ENCODE measurements around the gene PPIE. TPM values are rescaled to one million over a fixed set of nuclear protein-coding genes. Genes with fewer than 3 reads are reported as not detected.
A peak's percentile ranks its signal among the peaks of the same experiment; 100 is the strongest.

PPIE gene
- total and polyA plus RNA-seq, 3 donors from 2014 or later, result 71.5 to 109 (median 82.8) TPM

DNA sequence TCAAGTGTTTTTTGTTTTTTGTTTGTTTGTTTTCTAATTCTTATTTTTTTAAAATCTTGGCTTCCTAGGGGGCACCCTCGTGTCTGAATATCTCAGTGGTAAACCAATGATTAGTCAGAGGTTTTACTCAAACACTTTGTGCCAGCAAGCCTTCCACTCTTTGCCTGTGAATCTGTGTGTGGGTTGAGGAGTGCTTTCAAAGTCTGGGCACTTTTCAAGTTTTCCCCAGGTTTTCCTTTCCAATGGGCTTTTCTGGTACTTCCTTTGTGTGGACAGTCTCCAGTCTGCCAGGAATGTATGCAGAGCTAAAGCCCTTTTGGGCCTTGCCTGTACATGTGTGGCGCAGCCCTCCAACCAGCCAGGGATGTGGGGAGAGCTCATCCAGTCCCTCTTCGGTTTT, 9.7 kb upstream of the PPIE start:
- intact Hi-C loops (cut with DNase I; ENCODE audit: low total_unique reads), result no loop called here
- Histone ChIP-seq H3K4me1 (no peaks in the 10 kb centered on the region), H3K27ac (no peak overlapping the region), H3K27me3 (no peaks in the 10 kb centered on the region), H3K9me3 (no peaks in the 10 kb centered on the region), H3K4me3 (no peak overlapping the region), H3K36me3 (ENCODE audit: low read depth, missing control alignments) (no peaks in the 10 kb centered on the region)
- DNase-seq, result no peak
- no peak for TF ChIP-seq POLR2A (IDR thresholded peaks at IDR 0.05)
- TF ChIP-seq, protein P1, sequence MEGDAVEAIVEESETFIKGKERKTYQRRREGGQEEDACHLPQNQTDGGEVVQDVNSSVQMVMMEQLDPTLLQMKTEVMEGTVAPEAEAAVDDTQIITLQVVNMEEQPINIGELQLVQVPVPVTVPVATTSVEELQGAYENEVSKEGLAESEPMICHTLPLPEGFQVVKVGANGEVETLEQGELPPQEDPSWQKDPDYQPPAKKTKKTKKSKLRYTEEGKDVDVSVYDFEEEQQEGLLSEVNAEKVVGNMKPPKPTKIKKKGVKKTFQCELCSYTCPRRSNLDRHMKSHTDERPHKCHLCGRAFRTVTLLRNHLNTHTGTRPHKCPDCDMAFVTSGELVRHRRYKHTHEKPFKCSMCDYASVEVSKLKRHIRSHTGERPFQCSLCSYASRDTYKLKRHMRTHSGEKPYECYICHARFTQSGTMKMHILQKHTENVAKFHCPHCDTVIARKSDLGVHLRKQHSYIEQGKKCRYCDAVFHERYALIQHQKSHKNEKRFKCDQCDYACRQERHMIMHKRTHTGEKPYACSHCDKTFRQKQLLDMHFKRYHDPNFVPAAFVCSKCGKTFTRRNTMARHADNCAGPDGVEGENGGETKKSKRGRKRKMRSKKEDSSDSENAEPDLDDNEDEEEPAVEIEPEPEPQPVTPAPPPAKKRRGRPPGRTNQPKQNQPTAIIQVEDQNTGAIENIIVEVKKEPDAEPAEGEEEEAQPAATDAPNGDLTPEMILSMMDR (IDR thresholded peaks at IDR 0.05), result no peak
- 53 to 67% methylated on average over 3 of the region's 3 CpGs for WGBS, 2 donors

DNA sequence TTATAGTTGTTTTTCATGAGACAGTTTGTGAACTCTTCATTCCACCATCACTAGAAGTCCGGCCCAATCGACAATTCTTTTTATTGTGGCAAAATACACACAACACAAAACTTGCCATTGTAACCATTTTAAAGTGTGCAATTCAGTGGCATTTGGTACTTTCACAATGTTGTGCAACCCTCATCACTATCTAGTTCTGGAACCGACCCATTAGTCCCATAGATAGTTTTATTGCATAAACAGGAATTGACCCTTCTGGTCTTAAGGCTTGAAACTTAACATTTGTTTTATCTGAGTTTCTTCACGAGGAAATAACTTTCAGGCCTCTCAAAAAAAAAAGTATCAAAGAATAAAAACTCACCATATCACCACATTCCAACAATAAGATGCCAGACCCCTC, 8.8 kb upstream of the PPIE start:
- intact Hi-C loops (cut with DNase I; ENCODE audit: low total_unique reads), result no loop called here
- no peak for DNase-seq
- H3K27ac ChIP-seq, result no peak overlapping the region

DNA sequence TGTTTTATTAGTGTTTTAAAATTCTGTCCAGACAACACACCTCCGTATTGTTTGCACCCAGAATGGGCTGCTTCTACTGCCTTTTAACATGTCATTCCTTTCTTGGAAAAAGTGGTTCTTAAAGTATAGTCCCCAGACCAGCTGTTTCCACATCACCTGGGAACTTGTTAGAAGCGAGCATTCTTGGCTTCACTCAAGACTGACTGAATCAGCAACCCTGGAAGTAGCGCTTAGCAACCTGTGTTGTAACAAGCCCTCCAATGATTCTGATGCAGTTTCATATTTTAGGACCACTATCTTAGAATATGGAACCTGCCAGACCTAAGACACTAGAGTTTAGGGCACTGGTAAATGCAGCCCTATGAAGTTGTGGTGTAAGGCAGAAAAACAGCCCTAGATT, 6.0 kb upstream of the PPIE start:
- intact Hi-C loops (cut with DNase I; ENCODE audit: low total_unique reads), result no loop called here
- Histone ChIP-seq H3K4me1 (peaks cover 3% of the 10 kb centered on the region), H3K27ac (no peak overlapping the region), H3K4me3 (no peak overlapping the region), H3K27me3 (no peaks in the 10 kb centered on the region), H3K36me3 (ENCODE audit: low read depth, missing control alignments) (no peaks in the 10 kb centered on the region), H3K9me3 (no peaks in the 10 kb centered on the region)
- no peak for DNase-seq
- 75 to 84% methylated on average over 3 of the region's 3 CpGs for WGBS, 2 donors
- TF ChIP-seq POLR2A (IDR thresholded peaks at IDR 0.05), result no peak
- TF ChIP-seq, protein P1 (IDR thresholded peaks at IDR 0.05), result no peak

More for the DNA sequence above, 8.8 kb upstream of the PPIE start:
- Histone ChIP-seq H3K27me3 (no peaks in the 10 kb centered on the region), H3K4me3 (no peak overlapping the region), H3K9me3 (no peaks in the 10 kb centered on the region), H3K4me1 (no peaks in the 10 kb centered on the region), H3K36me3 (ENCODE audit: low read depth, missing control alignments) (no peaks in the 10 kb centered on the region)
- TF ChIP-seq, protein P1 (IDR thresholded peaks at IDR 0.05), result no peak
- TF ChIP-seq POLR2A (IDR thresholded peaks at IDR 0.05), result no peak
- 52 to 70% methylated on average over 3 to 4 of the region's 4 CpGs for WGBS, 2 donors

DNA sequence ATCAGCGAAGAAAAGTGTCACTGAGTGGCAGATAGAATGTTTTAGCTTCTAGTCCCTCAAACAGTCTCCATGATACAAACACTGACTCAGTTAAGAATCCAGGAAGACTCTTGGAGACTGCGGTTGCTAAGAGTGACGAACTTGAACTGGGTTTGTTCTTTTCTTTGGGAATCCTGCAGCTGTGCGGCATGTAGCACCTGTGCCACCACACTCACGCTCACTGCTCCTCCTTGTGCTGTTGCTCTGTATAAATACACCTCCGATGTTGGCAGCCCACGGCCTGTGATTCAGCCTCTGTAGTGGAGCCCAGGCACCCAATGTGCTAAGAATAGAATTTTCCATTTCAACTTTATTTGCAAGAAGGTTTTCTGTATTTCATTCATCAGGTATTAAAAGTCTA, 5.5 kb upstream of the PPIE start:
- H3K36me3 ChIP-seq (ENCODE audit: low read depth, missing control alignments), result no peaks in the 10 kb centered on the region
- no peaks in the 10 kb centered on the region for H3K27me3 ChIP-seq
- DNase-seq, result no peak
- WGBS, 2 donors, result 75% methylated on average over 7 of the region's 7 CpGs
- TF ChIP-seq POLR2A (IDR thresholded peaks at IDR 0.05), result no peak
- TF ChIP-seq, protein P1 (IDR thresholded peaks at IDR 0.05), result no peak
- intact Hi-C loops (cut with DNase I; ENCODE audit: low total_unique reads), result no loop called here
- H3K4me3 ChIP-seq, result no peak overlapping the region
- H3K4me1 ChIP-seq, result peaks cover 3% of the 10 kb centered on the region
- H3K27ac ChIP-seq, result no peak overlapping the region
- H3K9me3 ChIP-seq, result no peaks in the 10 kb centered on the region

DNA sequence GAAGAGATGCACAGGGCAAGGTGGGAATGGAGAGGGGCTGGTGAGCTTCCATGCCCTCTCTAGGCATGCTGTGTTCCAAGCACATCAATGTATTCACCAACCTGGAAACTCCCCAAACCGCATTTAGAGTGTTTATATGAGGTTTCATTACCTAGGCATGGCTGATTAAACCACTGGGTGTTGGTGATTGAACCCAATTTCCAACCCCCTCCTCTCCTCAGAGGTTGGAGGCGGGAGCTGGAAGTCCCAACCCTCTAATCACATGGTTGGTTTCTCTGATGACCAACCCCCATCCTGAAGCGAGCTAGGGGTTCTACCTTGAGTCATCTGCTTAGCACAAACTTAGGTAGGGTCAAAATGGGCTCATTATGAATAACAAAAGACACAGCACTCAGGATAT, 3.0 kb upstream of the PPIE start:
- no peaks in the 10 kb centered on the region for H3K27me3 ChIP-seq
- no peak overlapping the region for H3K4me3 ChIP-seq
- intact Hi-C loops (cut with DNase I; ENCODE audit: low total_unique reads), result no loop called here
- H3K36me3 ChIP-seq (ENCODE audit: low read depth, missing control alignments), result no peaks in the 10 kb centered on the region
- H3K9me3 ChIP-seq, result no peaks in the 10 kb centered on the region
- H3K4me1 ChIP-seq, result peaks cover 12% of the 10 kb centered on the region
- H3K27ac ChIP-seq, result peak overlapping the region; percentile 5 to 44
- no peak for DNase-seq
- 73 to 77% methylated on average over 3 of the region's 3 CpGs for WGBS, 2 donors
- TF ChIP-seq, protein P1 (IDR thresholded peaks at IDR 0.05), result no peak
- TF ChIP-seq POLR2A (IDR thresholded peaks at IDR 0.05), result no peak
